ENCODE results near the gene AK8.

AK8 gene

DNA sequence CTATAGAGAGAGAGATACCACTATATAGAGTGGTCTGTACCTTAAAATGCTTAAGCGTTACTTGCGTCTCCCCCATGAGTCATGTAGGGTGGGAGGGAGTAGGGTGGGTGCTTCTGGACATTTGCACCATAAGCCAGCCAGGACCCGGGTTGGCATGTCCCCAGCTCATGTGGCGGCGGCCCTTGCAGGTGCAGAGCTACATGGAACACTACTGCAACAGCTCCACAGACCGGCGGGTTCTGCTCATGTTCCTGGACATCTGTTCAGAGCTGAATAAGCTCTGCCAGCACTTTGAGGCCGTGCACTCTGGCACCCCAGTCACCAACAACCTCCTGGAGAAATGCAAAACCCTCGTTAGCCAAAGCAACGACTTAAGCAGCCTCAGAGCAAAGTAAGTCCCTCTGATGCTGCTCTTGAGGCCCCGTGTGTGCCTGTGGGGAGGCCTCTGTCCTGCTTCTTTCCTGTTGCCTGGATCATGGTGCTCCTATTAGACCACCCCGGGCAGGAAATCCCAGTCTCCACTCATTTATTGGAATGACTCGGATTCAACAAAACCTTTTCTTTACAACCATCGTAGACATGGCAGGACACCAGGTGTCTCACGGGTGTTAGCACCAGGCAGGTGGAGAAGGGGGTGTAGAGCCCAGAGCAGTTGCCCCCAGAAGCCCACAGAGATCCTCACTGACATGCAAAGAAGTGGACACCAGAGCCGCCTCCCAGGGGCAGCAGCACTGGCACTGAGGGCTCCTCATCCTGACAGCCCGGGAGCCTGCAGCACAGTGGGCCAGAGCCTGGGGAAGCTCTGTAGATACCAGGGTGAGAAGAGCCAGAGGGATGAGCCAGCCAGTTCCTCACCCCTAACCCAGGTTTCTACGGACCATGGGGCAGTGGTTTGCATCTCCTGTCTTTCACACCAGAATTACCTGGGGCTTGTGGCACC is 9.4 kb upstream of the AK8 start:
- FAIRE-seq, result no peak

DNA sequence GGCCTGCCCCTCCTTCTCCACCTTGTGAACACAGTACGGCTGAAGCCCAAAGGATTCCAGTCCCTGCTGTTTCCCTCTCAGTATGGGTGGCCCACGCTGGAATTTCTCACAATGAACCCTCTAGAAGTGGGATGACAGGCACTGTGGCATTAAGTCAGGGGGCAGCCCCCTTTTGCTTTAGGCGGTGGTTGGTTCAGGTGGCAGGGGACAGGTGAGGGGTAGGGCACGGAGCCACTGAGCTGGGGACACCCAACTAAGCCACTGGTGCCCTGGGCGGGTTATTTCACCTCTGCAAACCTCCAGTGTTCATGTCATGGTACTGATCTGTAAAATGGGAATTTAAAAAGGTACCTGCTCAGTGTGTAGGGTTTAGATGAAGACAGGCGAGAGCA is 8.2 kb upstream of the AK8 start:
- FAIRE-seq, result no peak

DNA sequence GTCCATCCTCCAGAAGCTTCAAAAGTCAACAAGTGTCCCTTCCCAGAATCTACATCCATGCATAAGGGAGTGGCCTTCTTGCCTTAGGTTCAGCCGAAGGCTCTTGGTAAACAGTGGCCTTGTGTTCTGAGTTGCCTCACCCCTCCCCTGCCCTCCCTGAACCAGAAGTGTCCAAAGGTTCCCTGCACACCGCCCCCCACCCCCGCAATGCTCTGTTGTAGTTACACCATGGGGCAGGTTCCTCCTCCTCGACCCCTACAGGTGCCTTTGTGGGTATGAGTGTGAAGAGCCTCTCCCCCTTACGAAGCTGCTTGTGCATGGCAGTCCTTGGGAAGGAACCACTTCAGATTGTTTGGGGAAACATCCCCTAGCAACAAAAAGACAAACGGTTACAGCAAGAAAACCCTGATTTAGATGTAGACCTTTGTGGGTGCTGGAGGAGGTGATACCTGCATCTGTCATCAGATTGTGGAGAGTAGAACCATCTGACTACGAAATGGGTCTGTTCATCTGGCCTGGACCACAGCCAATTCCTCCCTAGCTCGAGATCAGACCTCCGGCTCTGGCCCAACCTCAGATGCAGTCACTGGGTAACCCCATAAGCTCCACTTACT is 7.7 kb upstream of the AK8 start:
- FAIRE-seq, result no peak

DNA sequence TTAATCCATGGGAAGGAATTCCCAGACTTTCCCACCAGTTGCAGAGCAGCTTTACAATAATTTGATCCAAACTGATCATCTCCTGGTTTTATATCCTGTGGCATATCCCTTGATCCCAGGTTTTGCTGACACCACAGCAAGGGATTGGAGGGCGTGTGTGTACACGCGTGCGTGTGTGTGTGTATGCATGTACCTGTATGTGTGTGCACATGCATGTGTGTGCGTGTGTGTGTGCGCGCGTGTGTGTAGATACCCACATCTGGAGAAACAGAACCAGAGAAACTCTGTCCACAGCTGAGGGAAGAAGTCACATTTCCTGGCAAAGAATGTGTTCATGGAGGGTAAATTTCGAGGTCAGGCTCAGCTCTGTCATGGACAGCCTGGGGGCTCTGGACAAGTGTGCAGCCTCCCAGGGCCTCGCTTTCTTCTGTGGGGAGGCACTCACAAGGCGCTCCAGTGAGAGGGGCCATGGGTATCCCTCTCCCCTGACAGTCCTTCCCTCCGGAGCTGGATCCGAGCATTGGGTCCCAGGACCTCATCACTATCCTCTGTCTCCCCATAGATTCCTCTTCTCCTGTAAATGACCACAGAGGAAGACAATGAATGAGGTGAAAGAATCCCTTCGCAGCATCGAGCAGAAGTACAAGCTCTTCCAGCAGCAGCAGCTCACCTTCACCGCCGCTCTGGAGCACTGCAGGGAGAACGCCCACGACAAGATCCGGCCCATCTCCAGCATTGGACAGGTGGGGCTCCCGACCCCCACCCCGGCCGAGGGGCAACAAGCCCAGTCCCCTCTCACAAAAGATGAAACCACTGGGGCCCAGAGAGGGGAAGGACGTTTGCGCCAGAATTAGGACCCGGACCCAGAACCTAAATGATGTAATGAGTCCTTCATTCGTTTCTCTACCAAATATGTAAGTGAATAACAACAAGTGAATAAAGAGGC is 5.5 kb upstream of the AK8 start:
- no peak for FAIRE-seq

DNA sequence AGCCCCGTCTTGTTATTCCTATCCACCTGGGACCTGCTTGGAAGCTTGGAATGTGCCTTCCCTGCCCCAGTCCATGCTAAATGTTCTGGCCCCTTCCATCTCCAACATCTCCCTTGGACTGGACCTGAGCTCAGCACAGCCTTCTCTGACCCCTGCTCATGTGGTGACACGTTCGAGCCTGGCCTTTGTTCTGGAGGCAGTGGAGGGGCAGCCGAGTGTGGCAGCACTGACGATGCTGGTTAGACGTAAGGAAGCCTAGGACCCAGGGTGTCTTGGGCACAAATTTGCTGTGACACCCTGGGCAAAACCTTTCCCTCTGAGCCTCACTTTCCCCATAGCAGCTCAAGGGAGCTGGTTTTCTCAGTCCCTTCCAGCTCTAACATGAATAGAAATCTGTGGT is 4.5 kb upstream of the AK8 start:
- no peak for FAIRE-seq

DNA sequence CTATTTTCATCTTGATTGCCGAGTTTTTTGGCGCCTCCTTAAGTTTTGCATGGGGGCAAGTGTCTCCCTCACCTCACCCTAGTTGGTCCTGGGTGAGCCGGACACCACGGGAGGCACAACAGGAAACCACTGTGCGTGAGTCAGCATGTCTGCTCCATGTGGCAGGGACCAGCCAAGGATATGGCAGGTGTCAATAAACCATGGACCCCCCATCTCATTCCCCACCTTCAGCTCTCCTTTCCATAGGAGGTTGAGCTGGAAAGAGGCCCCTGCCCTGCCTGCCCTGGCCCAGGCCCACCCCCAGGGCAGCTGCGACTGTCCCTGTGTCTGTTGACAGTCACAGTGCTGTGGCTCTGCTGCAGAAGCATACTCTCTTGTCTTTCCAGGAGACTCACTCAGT is 3.7 kb upstream of the AK8 start:
- FAIRE-seq, result no peak

DNA sequence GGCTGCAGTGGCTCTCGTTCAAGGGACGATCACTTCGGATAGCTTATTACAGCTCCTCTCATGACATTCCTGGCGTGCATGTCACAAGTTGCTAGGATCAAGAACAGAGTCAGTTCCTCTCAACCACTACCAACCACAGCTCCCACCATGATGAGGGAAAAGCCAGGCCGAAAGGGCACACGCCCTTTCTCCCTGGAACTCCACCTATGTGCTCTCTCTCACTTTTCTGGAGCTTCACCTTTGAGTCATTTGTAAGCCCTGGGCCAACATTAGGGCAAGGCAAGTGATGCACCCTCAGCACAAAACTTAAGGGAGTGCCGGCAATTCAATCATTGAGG is 2.2 kb upstream of the AK8 start:
- no peak for FAIRE-seq

DNA sequence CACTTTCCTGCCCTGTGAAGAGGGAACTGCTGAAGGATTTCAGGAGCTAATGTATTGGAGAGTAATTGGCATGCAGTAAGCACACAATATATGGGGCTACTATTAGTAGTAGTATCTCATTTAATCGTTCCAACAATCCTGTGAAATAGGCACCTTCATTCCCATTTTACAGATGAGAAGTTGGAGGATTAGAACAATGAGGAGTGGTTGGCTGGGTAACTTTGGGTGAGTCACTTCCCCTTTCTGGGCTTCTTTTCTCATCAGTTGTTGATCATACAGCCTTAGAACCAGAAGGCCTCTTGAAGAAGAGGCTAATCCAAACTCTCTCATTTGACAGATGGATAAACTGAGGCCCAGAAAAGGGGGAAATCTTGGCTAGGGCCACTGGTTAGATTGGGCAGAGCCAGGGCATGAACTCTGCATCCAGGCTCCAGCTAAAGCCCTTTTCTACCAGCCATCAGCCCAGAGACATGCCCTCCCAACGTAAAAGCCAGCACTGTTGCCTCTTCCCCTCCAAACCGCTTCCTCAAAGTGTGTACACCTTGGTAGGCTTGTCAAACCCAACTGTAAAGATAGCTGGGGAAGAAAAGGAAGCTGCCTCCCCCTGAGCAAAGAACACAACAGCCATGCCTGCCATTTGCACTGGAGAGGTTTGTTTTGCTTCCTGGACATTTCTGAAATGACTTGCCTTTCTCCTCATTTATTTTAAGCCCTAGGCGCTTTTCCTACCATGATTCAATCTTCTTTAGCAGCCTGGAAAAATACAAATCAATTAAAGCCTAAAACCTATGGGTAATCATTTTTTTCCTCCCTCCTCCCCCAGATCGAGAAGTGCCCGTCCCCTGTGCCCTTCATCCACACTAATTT is 1.6 kb upstream of the AK8 start:
- no peak for FAIRE-seq

DNA sequence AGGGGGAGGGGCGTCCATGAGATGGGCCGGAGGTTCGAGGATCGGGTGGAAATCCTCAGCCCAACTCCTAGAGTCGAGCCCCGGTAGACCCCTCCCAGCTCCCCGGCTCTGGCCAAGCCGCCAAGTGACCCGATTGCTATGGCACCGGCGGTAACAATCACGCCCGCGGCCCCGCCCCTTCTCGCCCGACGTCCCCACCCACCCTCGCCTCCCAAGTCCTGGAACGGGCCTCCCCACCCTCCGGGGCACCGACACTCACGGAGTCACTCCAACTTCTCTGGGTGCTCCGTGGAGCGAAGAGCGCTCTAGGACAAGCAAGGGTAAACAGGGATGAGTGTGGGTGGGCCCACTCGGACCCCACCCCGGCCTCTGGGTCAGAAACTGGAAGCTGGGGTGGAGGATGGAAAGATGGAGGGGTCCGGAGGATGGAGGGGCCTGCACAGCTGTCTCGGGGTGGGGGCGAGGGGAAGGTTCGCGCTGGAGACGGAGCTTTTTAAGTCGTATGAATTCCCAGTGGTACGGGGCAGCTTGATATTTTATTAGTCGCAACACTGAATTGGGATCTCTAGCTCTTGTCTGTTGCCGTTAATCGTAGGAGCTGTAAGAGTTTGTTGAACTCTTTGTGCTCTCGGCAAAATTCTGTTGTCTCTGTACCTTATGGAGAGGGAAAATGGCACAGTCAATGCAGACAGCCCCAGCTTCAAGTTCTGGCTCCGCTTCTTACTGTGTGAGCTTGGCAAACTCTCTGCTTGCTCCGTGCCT is 792 bp upstream of the AK8 start, which contains the start of gene SPACA9:
TSS of gene SPACA9 (plus strand) at position 204 of the 762 bp plus-strand sequence. CDS start 5,050 bp downstream, outside the sequence.
- no peak for FAIRE-seq

DNA sequence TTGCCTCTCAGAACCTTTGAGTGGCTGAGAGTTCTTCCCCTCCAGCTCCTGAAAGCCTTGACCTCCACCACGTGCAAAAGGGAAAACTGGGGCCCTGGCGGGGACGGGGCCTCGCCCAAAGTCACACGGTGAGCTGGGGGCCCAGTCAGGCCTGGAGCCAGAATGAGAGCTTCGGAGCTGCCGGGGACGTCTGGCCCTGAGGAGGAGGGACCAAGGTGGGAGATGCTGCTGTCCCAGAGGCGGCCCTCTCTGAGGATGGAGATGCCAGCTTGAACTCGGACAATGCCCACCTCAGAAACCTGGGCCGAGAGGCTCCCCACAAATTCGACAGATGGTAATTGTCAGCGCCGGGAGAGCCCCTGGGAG is 643 bp downstream of the AK8 start:
- no peak for FAIRE-seq

DNA sequence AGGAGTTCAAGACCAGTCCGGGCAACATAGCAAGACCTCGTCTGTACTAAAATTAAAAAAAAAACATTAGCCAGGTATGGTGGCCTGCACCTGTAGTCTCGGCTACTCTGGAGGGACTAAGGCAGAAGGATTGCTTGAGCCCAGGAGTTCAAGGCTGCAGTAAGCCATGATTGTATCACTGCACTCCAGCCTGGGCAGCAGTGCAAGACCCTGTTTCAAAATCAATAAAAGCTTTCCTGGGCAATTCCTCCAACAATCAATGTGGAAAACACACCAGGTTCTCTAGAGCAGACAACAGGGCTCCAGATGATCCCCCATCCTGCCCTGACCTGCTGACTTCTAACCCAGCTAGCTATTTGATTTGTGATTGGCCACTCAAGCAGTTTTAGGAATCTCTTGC is 1.2 kb downstream of the AK8 start:
- no peak for FAIRE-seq

DNA sequence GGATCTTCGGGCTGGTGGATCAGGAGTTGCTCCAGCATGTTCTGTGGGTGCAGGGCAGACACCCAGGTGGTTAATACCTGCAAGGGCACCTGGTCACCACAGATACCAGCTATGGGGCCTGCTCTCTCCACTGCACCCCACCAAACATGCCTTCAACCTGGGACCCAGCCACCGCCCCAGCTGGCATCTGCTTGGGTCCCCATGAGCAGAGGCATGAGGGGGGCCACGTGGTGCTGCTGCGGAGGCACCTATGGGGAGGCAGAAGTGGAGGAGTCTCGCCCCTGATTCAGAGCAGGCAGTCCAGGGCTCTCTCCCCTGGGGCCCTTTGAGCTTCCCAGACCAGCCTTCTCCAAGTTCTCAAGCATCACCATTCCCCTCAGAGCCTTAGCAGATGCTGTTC is 2.9 kb downstream of the AK8 start:
- no peak for FAIRE-seq

DNA sequence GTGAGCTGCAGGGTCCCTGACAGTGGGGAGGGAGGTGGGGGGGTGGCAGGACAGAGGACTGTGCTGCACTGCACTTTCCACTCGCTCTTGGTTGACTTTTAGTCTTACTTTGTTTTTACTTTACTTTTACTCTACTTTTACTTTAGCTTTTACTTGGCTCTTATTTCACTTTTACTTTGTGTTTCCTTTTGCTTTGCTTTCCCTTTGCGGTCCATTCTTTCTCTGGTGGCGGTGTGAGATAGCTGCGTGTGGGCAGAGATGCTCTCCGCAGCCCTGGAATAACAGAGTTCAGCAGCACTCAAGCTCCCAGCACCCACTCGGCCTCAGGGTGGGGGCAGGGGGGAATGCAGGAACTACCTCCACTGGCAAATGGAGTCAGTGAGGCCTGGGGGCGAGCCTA is 4.7 kb downstream of the AK8 start:
- FAIRE-seq, result no peak

DNA sequence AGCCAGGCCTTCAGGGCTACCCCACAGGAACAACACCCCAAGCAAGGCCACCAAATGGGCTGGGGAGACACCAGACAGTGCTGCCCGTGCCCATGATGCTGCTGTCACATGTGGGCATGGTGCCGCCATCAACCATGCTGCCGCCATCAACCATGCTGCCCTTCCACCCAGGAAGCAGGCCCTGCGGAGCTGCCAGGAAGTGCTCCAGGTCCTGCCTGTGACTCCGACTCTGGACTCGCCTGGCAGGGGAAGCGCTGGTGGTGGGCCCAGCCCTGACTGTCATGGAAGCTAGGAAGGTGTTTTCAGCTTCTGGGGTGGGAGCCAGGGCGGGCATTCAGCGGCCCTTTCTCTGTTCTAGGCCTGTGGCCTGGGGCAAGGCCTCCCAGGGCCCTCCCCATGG is 8.8 kb downstream of the AK8 start:
- no peak for FAIRE-seq

DNA sequence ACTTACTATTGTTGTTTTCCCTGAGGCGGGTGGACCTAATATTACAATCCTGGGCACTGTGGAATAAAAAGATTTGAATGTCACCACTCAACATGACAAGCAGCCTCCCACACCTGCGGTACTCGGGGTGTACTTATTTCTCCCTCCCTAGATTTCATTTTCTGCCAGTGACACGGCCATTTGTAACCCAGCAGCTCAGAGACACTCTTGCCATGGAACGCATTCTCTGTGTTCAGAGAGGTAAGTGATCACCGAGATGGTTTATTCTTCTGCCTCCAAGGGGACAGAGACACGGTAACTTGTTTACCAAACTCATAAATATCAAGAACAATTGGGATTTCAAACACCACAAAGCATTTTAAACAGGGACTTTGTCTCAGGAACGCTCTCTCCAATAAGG is 11.2 kb downstream of the AK8 start:
- FAIRE-seq, result no peak

DNA sequence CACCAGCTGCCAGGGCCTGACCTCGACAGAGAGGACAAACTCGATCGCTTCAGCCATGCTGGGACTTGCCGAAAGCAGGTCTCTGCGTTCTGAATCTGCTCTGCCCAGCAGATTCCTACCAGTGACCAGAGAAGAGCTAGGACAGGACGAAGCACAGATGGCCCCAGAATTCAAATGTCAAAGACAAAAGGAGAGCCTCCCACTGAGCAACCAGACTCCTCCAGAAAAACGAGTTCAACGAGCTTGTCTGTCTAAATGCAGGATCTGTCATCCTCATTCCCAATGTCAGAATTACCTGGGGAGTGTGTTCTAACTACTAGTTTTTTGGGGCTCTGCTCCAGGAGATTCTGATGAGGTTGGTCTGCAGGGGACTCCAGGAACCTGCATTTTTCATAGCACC is 13.4 kb downstream of the AK8 start:
- FAIRE-seq, result no peak

DNA sequence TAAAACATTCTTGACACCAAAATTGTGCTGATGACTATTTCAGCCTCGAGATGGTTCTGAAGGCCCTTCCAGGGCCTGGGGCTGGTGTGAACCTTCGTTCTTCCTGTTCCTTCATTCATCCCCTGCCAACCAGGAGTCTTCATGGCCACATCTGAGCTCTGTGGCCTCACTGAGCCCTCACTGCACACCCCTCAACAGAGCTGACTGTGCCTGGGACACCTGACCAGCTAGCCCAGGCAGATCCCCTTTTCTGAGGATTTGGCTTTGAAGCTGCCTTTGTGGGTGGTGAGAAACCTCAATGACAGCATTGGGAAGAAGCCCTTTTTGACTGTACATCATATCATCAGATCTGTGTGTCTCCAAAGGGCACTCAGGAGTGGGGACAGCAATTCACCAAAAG is 13.8 kb downstream of the AK8 start:
- FAIRE-seq, result no peak

DNA sequence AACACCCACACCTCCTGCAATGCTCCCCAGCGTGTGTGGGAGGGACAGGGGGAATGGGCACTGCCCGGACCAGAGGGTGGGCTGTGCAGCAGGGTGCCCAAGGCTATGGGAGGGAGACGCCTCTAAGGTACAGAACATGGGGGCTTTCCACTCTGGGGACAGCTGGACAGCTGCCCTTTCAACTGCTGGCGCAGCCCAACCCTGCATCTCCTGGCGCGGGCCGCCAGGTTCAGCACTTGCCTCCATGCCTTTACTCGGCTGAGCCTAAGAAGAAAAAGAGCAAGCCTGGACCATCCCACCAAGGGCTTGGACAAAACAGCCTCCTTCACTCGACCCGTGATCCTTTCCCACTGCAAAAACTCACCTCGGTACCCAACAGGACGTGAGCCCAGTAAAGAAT is 15.0 kb downstream of the AK8 start:
- no peak for FAIRE-seq

DNA sequence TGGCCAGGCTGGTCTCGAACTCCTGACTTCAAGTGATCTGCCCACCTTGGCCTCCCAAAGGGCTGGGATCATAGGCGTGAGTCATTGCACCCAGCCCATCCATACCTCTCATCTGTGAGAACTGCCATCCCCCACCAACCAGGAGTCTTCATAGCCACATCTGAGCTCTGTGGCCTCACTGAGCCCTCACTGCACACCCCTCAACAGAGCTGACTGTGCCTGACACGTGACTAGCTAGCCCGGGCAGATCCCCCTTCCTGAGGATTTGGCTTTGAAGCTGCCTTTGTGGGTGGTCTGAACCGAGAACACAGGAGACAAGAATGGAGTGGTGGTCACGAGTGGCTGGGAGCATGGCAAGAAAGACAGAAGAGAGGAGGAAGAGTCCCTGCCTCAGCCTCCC is 15.6 kb downstream of the AK8 start:
- no peak for FAIRE-seq

DNA sequence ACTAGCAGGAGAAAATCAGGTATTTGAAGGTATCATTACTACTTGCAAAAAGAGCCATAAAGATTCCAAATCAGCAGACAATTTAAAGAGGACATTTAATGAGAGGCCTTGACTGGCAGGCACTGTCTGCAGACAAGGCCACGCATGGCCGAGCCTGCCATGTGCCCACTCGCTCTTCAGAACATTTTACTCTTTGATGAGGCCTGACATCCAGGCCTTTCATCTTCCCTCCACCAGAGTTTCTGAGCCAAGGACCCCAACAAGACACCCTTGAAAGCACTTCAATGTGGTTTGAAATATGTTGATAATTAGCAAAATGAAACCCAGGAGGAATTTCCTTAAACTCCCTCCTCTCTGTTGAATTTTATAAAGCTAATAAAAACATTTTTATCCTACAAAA is 16.4 kb downstream of the AK8 start:
- no peak for FAIRE-seq

DNA sequence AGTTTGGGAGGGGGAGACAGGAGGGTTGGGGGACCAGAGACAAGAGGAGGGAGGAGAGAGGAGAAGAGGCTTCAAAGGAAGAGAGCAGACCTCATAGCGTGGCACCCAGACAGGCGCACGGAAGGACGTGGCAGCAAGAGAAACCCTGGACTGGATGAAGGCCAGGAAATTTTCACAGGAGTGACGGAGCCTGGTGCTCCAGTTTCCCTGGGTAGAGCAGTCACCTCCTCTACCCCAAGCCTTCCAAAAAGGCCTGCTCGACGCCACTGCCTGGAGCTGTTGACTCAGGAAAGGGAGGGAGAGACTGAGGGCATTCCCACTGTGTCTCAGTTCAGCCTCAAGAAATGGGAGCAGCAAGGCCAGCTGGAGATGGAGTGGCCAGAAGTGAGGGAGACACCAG is 19.3 kb downstream of the AK8 start:
- FAIRE-seq, result no peak

Data from TTC549 (cell line).